ENCODE results near the gene ARHGAP23. TPM values are rescaled to one million over a fixed set of nuclear protein-coding genes. Genes with fewer than 3 reads are reported as not detected.
A peak's percentile ranks its signal among the peaks of the same experiment; 100 is the strongest.

ARHGAP23 gene
- total RNA-seq, 2 donors from 2014 or later = 9.4 to 18.0 TPM

DNA sequence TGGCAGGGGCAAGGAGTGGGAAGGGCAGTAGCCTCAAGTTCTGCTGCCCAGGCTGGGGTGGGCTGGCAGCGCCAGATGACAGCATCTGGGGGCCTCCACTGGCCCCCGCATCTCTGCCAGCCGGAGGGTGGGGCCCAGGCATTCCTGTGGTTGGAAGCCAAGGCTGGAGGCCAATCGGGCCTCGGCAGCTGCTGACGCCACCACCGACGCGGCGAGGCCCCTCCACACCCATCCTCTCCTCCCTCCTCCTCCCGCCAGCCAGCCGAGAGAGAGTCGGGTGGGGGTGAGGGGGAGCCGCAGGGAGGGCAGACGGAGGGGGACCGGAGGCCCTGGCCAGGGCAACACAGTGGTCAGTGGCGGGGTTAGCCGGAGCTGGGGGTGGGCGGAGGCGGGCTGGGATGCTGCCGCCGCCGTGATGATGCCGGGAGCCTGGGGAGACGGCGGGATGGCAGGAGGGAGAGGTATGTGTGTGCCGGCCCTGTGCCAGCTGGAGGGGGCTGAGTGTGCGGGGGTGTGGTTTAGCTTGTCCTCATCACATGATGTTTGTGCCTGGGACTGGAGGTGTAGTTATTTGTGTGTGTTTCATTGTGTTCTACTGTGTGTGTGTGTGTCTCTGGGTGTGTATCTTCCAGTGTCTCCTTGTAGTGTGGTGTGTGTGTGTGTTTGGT is 36.6 kb downstream of the ARHGAP23 start:
- Mint-ChIP-seq H3K36me3 (ENCODE audit: low read depth) (peaks cover 14% of the 10 kb centered on the region), H3K27ac (no peak overlapping the region), H3K4me1 (peaks cover 14% of the 10 kb centered on the region), H3K27me3 (ENCODE audit: insufficient read depth) (no peaks in the 10 kb centered on the region), H3K9me3 (no peaks in the 10 kb centered on the region), H3K4me3 (no peak overlapping the region)
- H3K9me3 ChIP-seq (ENCODE audit: control insufficient read depth, low read length) = no peaks in the 10 kb centered on the region
- peaks cover 3% of the 10 kb centered on the region for H3K4me1 ChIP-seq (ENCODE audit: control insufficient read depth, insufficient read depth, low read length)
- H3K27me3 ChIP-seq (ENCODE audit: control insufficient read depth, insufficient read depth, low read length, poor library complexity, severe bottlenecking) = no peaks in the 10 kb centered on the region
- no peak overlapping the region for H3K4me3 ChIP-seq (ENCODE audit: low read length)
- no peak for DNase-seq
- TF ChIP-seq, protein P1, sequence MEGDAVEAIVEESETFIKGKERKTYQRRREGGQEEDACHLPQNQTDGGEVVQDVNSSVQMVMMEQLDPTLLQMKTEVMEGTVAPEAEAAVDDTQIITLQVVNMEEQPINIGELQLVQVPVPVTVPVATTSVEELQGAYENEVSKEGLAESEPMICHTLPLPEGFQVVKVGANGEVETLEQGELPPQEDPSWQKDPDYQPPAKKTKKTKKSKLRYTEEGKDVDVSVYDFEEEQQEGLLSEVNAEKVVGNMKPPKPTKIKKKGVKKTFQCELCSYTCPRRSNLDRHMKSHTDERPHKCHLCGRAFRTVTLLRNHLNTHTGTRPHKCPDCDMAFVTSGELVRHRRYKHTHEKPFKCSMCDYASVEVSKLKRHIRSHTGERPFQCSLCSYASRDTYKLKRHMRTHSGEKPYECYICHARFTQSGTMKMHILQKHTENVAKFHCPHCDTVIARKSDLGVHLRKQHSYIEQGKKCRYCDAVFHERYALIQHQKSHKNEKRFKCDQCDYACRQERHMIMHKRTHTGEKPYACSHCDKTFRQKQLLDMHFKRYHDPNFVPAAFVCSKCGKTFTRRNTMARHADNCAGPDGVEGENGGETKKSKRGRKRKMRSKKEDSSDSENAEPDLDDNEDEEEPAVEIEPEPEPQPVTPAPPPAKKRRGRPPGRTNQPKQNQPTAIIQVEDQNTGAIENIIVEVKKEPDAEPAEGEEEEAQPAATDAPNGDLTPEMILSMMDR (conservative IDR thresholded peaks at IDR 0.05) = no peak
- WGBS, 2 experiments (ENCODE audit: insufficient coverage in 1 of 2, insufficient read length in 1 of 2) = 80 to 87% methylated on average over 1 to 28 of the region's 28 CpGs
- H3K27ac ChIP-seq (ENCODE audit: low read depth, low read length) = peak overlapping the region; percentile 38
- peaks cover 3% of the 10 kb centered on the region for H3K36me3 ChIP-seq (ENCODE audit: control insufficient read depth, insufficient read depth, low read length)
- H3K9ac ChIP-seq (ENCODE audit: extremely low read depth, low read length, poor library complexity, severe bottlenecking) = no peak overlapping the region

DNA sequence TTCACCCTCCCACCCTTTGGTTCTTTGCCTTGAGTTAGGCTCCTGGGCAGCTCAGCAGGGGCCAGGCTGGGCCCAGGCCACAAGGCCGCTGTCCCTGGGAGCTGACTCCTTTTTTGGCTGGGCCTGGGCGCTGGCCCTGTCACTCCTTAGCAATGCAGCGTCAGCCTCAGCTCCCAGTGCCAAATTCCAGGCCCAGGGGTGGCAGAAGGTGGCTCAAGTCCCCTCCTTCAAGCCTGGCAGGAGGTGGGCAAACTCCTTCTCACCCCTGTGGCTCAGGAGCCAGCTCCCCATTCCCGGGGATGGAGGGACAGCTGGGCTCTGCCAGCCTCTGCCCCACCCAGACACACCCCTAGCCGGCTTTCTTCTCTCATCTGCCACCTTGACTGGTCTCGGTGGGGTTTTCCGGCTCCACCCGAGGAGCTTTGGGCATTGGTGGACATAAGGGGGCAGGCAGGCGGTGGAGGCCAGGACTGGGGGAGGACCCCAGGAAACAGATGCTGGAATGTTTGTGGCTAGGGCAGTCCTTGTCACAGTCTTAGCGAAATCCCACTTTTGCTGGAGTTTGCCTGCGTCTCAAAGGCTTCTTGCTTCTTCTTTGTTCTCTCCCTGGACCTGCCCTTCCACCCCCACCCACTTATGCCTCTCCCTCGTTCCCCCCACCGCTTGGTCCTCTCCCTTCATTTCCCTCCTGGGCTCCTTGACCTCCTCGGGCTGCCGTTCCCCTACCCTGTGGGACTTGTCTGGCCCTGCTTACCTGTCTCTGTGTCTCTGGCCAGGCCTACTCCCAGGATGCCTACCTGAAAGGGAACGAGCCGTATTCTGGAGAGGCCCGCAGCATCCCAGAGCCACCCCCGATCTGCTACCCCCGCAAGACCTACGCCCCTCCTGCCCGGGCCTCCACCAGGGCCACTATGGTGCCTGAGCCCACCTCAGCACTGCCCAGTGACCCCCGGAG is 37.4 kb downstream of the ARHGAP23 start:
- peaks cover 3% of the 10 kb centered on the region for H3K36me3 ChIP-seq (ENCODE audit: control insufficient read depth, insufficient read depth, low read length)
- Mint-ChIP-seq H3K36me3 (ENCODE audit: low read depth) (peaks cover 16% of the 10 kb centered on the region), H3K4me3 (no peak overlapping the region), H3K27ac (no peak overlapping the region), H3K27me3 (ENCODE audit: insufficient read depth) (no peaks in the 10 kb centered on the region), H3K4me1 (peaks cover 12% of the 10 kb centered on the region), H3K9me3 (no peaks in the 10 kb centered on the region)
- 93 to 95% methylated on average over 15 to 23 of the region's 23 CpGs for WGBS, 2 experiments (ENCODE audit: insufficient coverage in 1 of 2, insufficient read length in 1 of 2)
- H3K9me3 ChIP-seq (ENCODE audit: control insufficient read depth, low read length) = no peaks in the 10 kb centered on the region
- peak overlapping the region; percentile 38 for H3K27ac ChIP-seq (ENCODE audit: low read depth, low read length)
- no peak overlapping the region for H3K9ac ChIP-seq (ENCODE audit: extremely low read depth, low read length, poor library complexity, severe bottlenecking)
- TF ChIP-seq, protein P1 (conservative IDR thresholded peaks at IDR 0.05) = no peak
- no peak for DNase-seq
- no peaks in the 10 kb centered on the region for H3K27me3 ChIP-seq (ENCODE audit: control insufficient read depth, insufficient read depth, low read length, poor library complexity, severe bottlenecking)
- no peaks in the 10 kb centered on the region for H3K4me1 ChIP-seq (ENCODE audit: control insufficient read depth, insufficient read depth, low read length)
- H3K4me3 ChIP-seq (ENCODE audit: low read length) = no peak overlapping the region

DNA sequence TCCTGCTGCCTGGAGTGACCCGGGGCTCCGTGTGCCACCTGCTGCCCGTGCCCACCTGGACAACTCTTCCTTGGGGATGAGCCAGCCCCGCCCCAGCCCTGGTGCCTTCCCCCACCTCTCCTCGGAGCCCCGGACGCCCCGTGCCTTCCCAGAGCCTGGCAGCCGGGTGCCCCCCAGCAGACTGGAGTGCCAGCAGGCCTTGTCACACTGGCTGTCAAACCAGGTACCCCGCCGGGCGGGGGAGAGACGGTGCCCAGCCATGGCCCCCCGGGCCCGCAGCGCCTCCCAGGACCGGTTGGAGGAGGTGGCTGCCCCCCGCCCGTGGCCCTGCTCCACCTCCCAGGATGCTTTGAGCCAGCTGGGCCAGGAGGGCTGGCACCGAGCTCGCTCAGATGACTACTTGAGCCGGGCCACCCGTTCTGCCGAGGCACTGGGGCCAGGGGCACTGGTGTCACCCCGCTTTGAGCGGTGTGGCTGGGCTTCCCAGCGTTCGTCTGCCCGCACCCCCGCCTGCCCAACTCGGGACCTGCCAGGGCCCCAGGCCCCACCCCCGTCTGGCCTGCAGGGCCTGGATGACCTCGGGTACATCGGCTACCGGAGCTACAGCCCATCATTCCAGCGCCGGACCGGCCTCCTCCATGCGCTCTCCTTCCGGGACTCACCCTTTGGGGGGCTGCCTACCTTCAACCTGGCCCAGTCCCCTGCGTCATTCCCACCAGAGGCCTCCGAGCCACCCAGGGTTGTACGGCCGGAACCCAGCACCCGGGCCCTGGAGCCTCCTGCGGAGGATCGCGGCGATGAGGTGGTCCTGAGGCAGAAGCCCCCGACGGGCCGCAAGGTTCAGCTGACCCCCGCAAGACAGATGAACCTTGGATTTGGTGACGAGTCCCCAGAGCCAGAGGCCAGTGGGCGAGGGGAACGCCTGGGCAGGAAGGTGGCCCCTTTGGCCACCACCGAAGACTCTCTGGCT is 38.4 kb downstream of the ARHGAP23 start:
- TF ChIP-seq, protein P1 (conservative IDR thresholded peaks at IDR 0.05) = no peak
- no peak for DNase-seq
- H3K9me3 Mint-ChIP-seq = no peaks in the 10 kb centered on the region
- H3K36me3 Mint-ChIP-seq (ENCODE audit: low read depth) = peaks cover 16% of the 10 kb centered on the region
- H3K36me3 ChIP-seq (ENCODE audit: control insufficient read depth, insufficient read depth, low read length) = peaks cover 3% of the 10 kb centered on the region
- WGBS, 2 experiments (ENCODE audit: insufficient coverage in 1 of 2, insufficient read length in 1 of 2) = 94 to 95% methylated on average over 22 to 57 of the region's 57 CpGs
- H3K4me3 ChIP-seq (ENCODE audit: low read length) = no peak overlapping the region
- no peaks in the 10 kb centered on the region for H3K27me3 ChIP-seq (ENCODE audit: control insufficient read depth, insufficient read depth, low read length, poor library complexity, severe bottlenecking)
- H3K9ac ChIP-seq (ENCODE audit: extremely low read depth, low read length, poor library complexity, severe bottlenecking) = no peak overlapping the region
- H3K27ac Mint-ChIP-seq = no peak overlapping the region
- no peaks in the 10 kb centered on the region for H3K9me3 ChIP-seq (ENCODE audit: control insufficient read depth, low read length)
- H3K4me1 Mint-ChIP-seq = peaks cover 12% of the 10 kb centered on the region
- H3K27me3 Mint-ChIP-seq (ENCODE audit: insufficient read depth) = no peaks in the 10 kb centered on the region
- no peak overlapping the region for H3K27ac ChIP-seq (ENCODE audit: low read depth, low read length)
- no peaks in the 10 kb centered on the region for H3K4me1 ChIP-seq (ENCODE audit: control insufficient read depth, insufficient read depth, low read length)
- no peak overlapping the region for H3K4me3 Mint-ChIP-seq

Data from endodermal cell (in vitro differentiated cells).